Lung (tissue), 12 donors: ENCODE results near the gene RUSC1. TPM values are rescaled to one million over a fixed set of nuclear protein-coding genes. Genes with fewer than 3 reads are reported as not detected.

Experiments used
- ATAC-seq: fragments of 200-7000 bp; cut with Tn5 transposase; one replicate; pipeline ENCODE4 v1.9.1; 2020; ENCODE audit warnings: moderate number of reproducible peaks; ENCODE audit not compliant: insufficient read depth, low FRiP score
- DNase-seq, 3 donors: peaks; one replicate each; pipeline ENCODE4 v3.0.0-alpha.2; 2013 to 2017
- H3K27ac ChIP-seq, 2 donors: one replicate each; pipeline ENCODE4 v1.5.1; 2013; ENCODE audit warnings: mild to moderate bottlenecking in 2 of 2, moderate library complexity in 2 of 2, control low read depth in 1 of 2, inconsistent platforms in 1 of 2, low read depth in 1 of 2, low read length in 1 of 2
- H3K27me3 ChIP-seq, 3 donors: one replicate each; pipeline ENCODE4 v1.5.1; 2013; ENCODE audit warnings: low read length in 2 of 3; ENCODE audit not compliant: control insufficient read depth in 3 of 3, insufficient read depth in 3 of 3
- H3K36me3 ChIP-seq, 4 donors: one replicate each; pipeline ENCODE4 v1.5.1; 2013; ENCODE audit warnings: low read length in 4 of 4, mild to moderate bottlenecking in 1 of 4, moderate library complexity in 1 of 4; ENCODE audit not compliant: control insufficient read depth in 4 of 4, insufficient read depth in 4 of 4
- H3K4me1 ChIP-seq, 5 donors: one replicate each; pipeline ENCODE4 v1.5.1; 2013; ENCODE audit warnings: low read length in 5 of 5, mild to moderate bottlenecking in 2 of 5, moderate library complexity in 1 of 5; ENCODE audit not compliant: control insufficient read depth in 5 of 5, insufficient read depth in 5 of 5
- H3K4me3 ChIP-seq: one replicate; pipeline ENCODE4 v1.5.1; 2013; ENCODE audit warnings: mild to moderate bottlenecking, control low read depth, moderate library complexity
- H3K9ac ChIP-seq, 2 donors: one replicate each; pipeline ENCODE4 v1.5.1; 2013; ENCODE audit warnings: low read length in 2 of 2, control low read depth in 1 of 2; ENCODE audit not compliant: insufficient read depth in 1 of 2
- H3K9me3 ChIP-seq, 4 donors: one replicate each; pipeline ENCODE4 v1.5.1; 2013; ENCODE audit warnings: low read length in 3 of 4, mild to moderate bottlenecking in 1 of 4, moderate library complexity in 1 of 4; ENCODE audit not compliant: control insufficient read depth in 4 of 4, insufficient read depth in 3 of 4
- WGBS, 2 donors: extraction: QIAGEN DNeasy Blood & Tissue Kit; methylation state at CpG; one replicate each; pipeline ENCODE4 v1.1.7; 2013; 5-methylcytosine and 5-hydroxymethylcytosine counted together
- polyA plus RNA-seq, 2 donors: library from polyadenylated mRNA; stranded (reverse); fragments of 200-250 nt; gene quantifications; one replicate each; pipeline ENCODE4 v1.2.1, GENCODE V29; 2013
- total RNA-seq, 2 donors: library from RNA; depleted of rRNA in 1 of 2; stranded (reverse); fragments of >200 nt in 1 of 2; gene quantifications; one replicate each; pipeline ENCODE4 v1.2.1, GENCODE V29; 2014 to 2021
- TF ChIP-seq, protein P1 (sequence below): IDR thresholded peaks from 2 replicates; pipeline ENCODE4 v1.5.1; 2012; ENCODE audit warnings: mild to moderate bottlenecking; ENCODE audit errors: control extremely low read depth, extremely low read depth
- donor health status: control.
- donor health status: control.
- donor health status: Bipolar disorder and iron deficiency.
- donor health status: healthy.
- donor health status: DM: yes; HTN: yes; CAD: no.

RUSC1 gene
- total and polyA plus RNA-seq, 4 donors = 18.2 to 37.7 (median 22.8) TPM

- DNase-seq (no peak), ATAC-seq (no peak)
- 83 to 84% methylated on average over 5 of the region's 5 CpGs for WGBS, 2 donors
- Histone ChIP-seq H3K9me3 (no peaks in the 10 kb centered on the region), H3K4me1 (peaks cover 0 to 30% (median 12%) of the 10 kb centered on the region in 5 donors), H3K36me3 (peaks cover 2 to 17% (median 12%) of the 10 kb centered on the region in 4 donors), H3K4me3 (no peak overlapping the region), H3K27me3 (no peaks in the 10 kb centered on the region), H3K9ac (no peak overlapping the region), H3K27ac (no peak overlapping the region)
- TF ChIP-seq, protein P1, sequence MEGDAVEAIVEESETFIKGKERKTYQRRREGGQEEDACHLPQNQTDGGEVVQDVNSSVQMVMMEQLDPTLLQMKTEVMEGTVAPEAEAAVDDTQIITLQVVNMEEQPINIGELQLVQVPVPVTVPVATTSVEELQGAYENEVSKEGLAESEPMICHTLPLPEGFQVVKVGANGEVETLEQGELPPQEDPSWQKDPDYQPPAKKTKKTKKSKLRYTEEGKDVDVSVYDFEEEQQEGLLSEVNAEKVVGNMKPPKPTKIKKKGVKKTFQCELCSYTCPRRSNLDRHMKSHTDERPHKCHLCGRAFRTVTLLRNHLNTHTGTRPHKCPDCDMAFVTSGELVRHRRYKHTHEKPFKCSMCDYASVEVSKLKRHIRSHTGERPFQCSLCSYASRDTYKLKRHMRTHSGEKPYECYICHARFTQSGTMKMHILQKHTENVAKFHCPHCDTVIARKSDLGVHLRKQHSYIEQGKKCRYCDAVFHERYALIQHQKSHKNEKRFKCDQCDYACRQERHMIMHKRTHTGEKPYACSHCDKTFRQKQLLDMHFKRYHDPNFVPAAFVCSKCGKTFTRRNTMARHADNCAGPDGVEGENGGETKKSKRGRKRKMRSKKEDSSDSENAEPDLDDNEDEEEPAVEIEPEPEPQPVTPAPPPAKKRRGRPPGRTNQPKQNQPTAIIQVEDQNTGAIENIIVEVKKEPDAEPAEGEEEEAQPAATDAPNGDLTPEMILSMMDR = no peak
Measured at GRCh38 chr1:155319536-155319935, 1.2 kb upstream of the RUSC1 start.

DNA sequence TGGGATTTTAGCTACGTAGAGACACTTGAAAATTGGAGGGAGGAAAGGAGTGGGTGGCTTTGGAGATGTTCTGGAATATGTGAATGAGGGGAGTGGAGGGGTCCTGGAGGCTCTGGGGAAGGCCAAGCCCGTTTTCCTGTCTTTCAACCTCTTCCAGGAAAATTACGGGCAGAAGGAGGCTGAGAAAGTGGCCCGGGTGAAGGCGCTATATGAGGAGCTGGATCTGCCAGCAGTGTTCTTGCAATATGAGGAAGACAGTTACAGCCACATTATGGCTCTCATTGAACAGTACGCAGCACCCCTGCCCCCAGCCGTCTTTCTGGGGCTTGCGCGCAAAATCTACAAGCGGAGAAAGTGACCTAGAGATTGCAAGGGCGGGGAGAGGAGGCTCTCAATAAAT lies 442 bp upstream of the RUSC1 start:
- Histone ChIP-seq H3K9ac (peak overlapping the region in 1 of 2 donors; percentile 62), H3K27me3 (no peaks in the 10 kb centered on the region), H3K9me3 (no peaks in the 10 kb centered on the region), H3K27ac (peak overlapping the region in 1 of 2 donors; percentile 37), H3K36me3 (peaks cover 2 to 15% (median 12%) of the 10 kb centered on the region in 4 donors), H3K4me3 (no peak overlapping the region), H3K4me1 (peaks cover 0 to 32% (median 12%) of the 10 kb centered on the region in 5 donors)
- TF ChIP-seq, protein P1 = no peak
- ATAC-seq = no peak
- WGBS, 2 donors = 23 to 47% methylated on average over 11 of the region's 11 CpGs
- peak in 2 of 3 donors; percentile 46 to 49 for DNase-seq

- H3K9ac ChIP-seq = peak overlapping the region in 1 of 2 donors; percentile 26
- H3K4me3 ChIP-seq = no peak overlapping the region
- 57 to 64% methylated on average over 27 of the region's 27 CpGs for WGBS, 2 donors
- H3K36me3 ChIP-seq = peaks cover 2 to 17% (median 11%) of the 10 kb centered on the region in 4 donors
- peak overlapping the region in 1 of 2 donors; percentile 55 for H3K27ac ChIP-seq
- TF ChIP-seq, protein P1 = no peak
- no peaks in the 10 kb centered on the region for H3K9me3 ChIP-seq
- peak in 1 of 3 donors; percentile 9 for DNase-seq
- H3K4me1 ChIP-seq = peaks cover 0 to 39% (median 17%) of the 10 kb centered on the region in 5 donors
- ATAC-seq = no peak
- H3K27me3 ChIP-seq = no peaks in the 10 kb centered on the region
Measured at GRCh38 chr1:155321639-155322503, 1.2 kb downstream of the RUSC1 start.
